ENCODE measurements around the gene SLC22A8.

The SLC22A8 gene

GRCh38 chr11:63022441-63022840 lies 6.8 kb upstream of the SLC22A8 start:
- no peak for TF ChIP-seq CTCF (conservative IDR thresholded peaks at IDR 0.05; ENCODE audit: low read depth, low read length)
- DNase-seq (ENCODE audit: low read depth): no peak
- H3K4me3 ChIP-seq (ENCODE audit: low read depth, low read length): no peak overlapping the region

- peak; percentile 45 for TF ChIP-seq CTCF (conservative IDR thresholded peaks at IDR 0.05; ENCODE audit: low read depth, low read length)
- DNase-seq (ENCODE audit: low read depth): no peak
- H3K4me3 ChIP-seq (ENCODE audit: low read depth, low read length): no peak overlapping the region
These were observed 5.1 kb upstream of the SLC22A8 start for GRCh38 chr11:63020671-63021291.

GRCh38 chr11:63019506-63019905 lies 3.9 kb upstream of the SLC22A8 start:
- no peak for DNase-seq (ENCODE audit: low read depth)
- TF ChIP-seq CTCF (conservative IDR thresholded peaks at IDR 0.05; ENCODE audit: low read depth, low read length): no peak
- no peak overlapping the region for H3K4me3 ChIP-seq (ENCODE audit: low read depth, low read length)

GRCh38 chr11:63017306-63017974 lies 1.8 kb upstream of the SLC22A8 start:
- no peak for TF ChIP-seq CTCF (conservative IDR thresholded peaks at IDR 0.05; ENCODE audit: low read depth, low read length)
- DNase-seq (ENCODE audit: low read depth): peak; percentile 27
- no peak overlapping the region for H3K4me3 ChIP-seq (ENCODE audit: low read depth, low read length)

- no peak for TF ChIP-seq CTCF (conservative IDR thresholded peaks at IDR 0.05; ENCODE audit: low read depth, low read length)
- no peak overlapping the region for H3K4me3 ChIP-seq (ENCODE audit: low read depth, low read length)
- no peak for DNase-seq (ENCODE audit: low read depth)
These were observed 1.1 kb downstream of the SLC22A8 start for GRCh38 chr11:63014408-63015055.

GRCh38 chr11:63012839-63013238 lies 2.8 kb downstream of the SLC22A8 start:
- DNase-seq (ENCODE audit: low read depth): no peak
- H3K4me3 ChIP-seq (ENCODE audit: low read depth, low read length): no peak overlapping the region
- no peak for TF ChIP-seq CTCF (conservative IDR thresholded peaks at IDR 0.05; ENCODE audit: low read depth, low read length)
